ENCODE results near the gene LUC7L2.

LUC7L2 gene

GRCh38 chr7:139436806-139437205 is 77.1 kb downstream of the LUC7L2 start:
- H3K4me3 ChIP-seq (replicated peaks; ENCODE audit: insufficient read depth, low read length) = no peak overlapping the region
- TF ChIP-seq SPI1 (IDR thresholded peaks at IDR 0.05; ENCODE audit: borderline replicate concordance, low read depth) = no peak
- TF ChIP-seq POLR2AphosphoS5 (IDR thresholded peaks at IDR 0.05; ENCODE audit: low read depth) = no peak
- no peak for TF ChIP-seq CTCF (IDR thresholded peaks at IDR 0.05; ENCODE audit: insufficient read depth, low read length)
- TF ChIP-seq GABPA (IDR thresholded peaks at IDR 0.05; ENCODE audit: low read depth) = no peak
- no peak for TF ChIP-seq REST (IDR thresholded peaks at IDR 0.05; ENCODE audit: insufficient replicate concordance, low read depth)
- no peak overlapping the region for H3K27ac ChIP-seq (replicated peaks)
- DNase-seq (ENCODE audit: low read depth in 1 of 2, low spot score in 1 of 2) = no peak
- H3K27me3 ChIP-seq (ENCODE audit: insufficient read depth, poor library complexity, severe bottlenecking) = no peaks in the 10 kb centered on the region

GRCh38 chr7:139439375-139439774 is 79.7 kb downstream of the LUC7L2 start:
- Histone ChIP-seq H3K27me3 (ENCODE audit: insufficient read depth, poor library complexity, severe bottlenecking) (no peaks in the 10 kb centered on the region), H3K27ac (replicated peaks) (no peak overlapping the region)
- TF ChIP-seq SPI1 (IDR thresholded peaks at IDR 0.05; ENCODE audit: borderline replicate concordance, low read depth) (peak; percentile 66; the same call in 1 of the 2 replicates), REST (IDR thresholded peaks at IDR 0.05; ENCODE audit: insufficient replicate concordance, low read depth) (no peak)

GRCh38 chr7:139441961-139442360 is 82.3 kb downstream of the LUC7L2 start:
- no peaks in the 10 kb centered on the region for H3K27me3 ChIP-seq (ENCODE audit: insufficient read depth, poor library complexity, severe bottlenecking)
- TF ChIP-seq REST (IDR thresholded peaks at IDR 0.05; ENCODE audit: insufficient replicate concordance, low read depth) (no peak), GABPA (IDR thresholded peaks at IDR 0.05; ENCODE audit: low read depth) (no peak), POLR2AphosphoS5 (IDR thresholded peaks at IDR 0.05; ENCODE audit: low read depth) (no peak), SPI1 (IDR thresholded peaks at IDR 0.05; ENCODE audit: borderline replicate concordance, low read depth) (no peak), CTCF (IDR thresholded peaks at IDR 0.05; ENCODE audit: insufficient read depth, low read length) (no peak)
- no peak for DNase-seq (ENCODE audit: low read depth in 1 of 2, low spot score in 1 of 2)
- H3K4me3 ChIP-seq (replicated peaks; ENCODE audit: insufficient read depth, low read length) = no peak overlapping the region
- no peak overlapping the region for H3K27ac ChIP-seq (replicated peaks)

More at GRCh38 chr7:139439375-139439774, 79.7 kb downstream of the LUC7L2 start:
- no peak overlapping the region for H3K4me3 ChIP-seq (replicated peaks; ENCODE audit: insufficient read depth, low read length)
- DNase-seq (ENCODE audit: low read depth in 1 of 2, low spot score in 1 of 2) = peak in 1 of 2 experiments; percentile 17
